ENCODE data around the gene POTEB3.
"Not testable (repeated sequence)": the region's sequence is repeated elsewhere in the genome, so short reads cannot be mapped to it uniquely, and the experiment has no call there.

DNA sequence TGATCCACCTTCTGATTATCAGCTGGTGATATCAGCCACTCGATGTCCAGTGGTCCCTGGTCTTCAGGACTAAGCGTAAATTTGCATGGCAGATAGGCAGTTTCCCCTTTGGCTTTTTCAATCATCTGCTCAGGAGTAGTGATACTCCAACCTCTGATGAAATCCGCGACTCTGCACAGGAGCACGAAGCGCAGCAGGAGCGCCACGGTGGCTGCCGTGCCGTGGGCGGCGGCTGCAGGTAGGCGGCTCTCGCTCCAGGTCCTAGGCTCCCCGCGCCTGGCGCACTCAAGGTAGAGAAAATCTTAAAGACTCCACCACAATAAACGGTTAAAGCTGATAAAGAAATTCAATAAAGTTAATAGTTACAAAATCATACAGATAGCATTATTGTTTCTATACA lies 66.6 kb downstream of the POTEB3 start:
- TF ChIP-seq, protein P1, sequence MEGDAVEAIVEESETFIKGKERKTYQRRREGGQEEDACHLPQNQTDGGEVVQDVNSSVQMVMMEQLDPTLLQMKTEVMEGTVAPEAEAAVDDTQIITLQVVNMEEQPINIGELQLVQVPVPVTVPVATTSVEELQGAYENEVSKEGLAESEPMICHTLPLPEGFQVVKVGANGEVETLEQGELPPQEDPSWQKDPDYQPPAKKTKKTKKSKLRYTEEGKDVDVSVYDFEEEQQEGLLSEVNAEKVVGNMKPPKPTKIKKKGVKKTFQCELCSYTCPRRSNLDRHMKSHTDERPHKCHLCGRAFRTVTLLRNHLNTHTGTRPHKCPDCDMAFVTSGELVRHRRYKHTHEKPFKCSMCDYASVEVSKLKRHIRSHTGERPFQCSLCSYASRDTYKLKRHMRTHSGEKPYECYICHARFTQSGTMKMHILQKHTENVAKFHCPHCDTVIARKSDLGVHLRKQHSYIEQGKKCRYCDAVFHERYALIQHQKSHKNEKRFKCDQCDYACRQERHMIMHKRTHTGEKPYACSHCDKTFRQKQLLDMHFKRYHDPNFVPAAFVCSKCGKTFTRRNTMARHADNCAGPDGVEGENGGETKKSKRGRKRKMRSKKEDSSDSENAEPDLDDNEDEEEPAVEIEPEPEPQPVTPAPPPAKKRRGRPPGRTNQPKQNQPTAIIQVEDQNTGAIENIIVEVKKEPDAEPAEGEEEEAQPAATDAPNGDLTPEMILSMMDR (IDR thresholded peaks at IDR 0.05; ENCODE audit: low read depth, low read length) = not testable (repeated sequence)
- not testable (repeated sequence) for TF ChIP-seq EZH2phosphoT487 (IDR thresholded peaks at IDR 0.05; ENCODE audit: low read depth)
